Measurements from ENCODE around the gene POMT1. TPM values are rescaled to one million over a fixed set of nuclear protein-coding genes. Genes with fewer than 3 reads are reported as not detected.

Gene POMT1
- total RNA-seq, 1 donor from 2014 or later = 61.0 TPM

DNA sequence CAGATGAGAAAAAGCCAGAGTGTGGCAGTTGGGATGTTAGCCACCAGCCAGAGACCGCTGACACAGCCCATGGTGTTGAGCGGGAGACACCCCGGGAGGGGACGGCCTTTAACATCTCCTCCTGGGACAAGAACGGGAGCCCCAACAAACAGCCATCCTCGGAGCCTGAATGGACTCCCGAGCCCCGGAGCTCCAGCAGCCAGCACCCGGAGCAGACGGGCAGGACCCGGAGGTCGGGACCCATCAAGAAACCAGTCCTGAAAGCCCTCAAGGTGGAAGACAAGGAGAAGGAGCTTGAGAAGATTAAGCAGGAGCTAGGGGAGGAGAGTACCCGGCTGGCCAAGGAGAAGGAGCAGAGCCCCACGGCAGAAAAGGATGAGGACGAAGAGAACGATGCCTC, 28.0 kb upstream of the POMT1 start:
- TF ChIP-seq, protein P1, sequence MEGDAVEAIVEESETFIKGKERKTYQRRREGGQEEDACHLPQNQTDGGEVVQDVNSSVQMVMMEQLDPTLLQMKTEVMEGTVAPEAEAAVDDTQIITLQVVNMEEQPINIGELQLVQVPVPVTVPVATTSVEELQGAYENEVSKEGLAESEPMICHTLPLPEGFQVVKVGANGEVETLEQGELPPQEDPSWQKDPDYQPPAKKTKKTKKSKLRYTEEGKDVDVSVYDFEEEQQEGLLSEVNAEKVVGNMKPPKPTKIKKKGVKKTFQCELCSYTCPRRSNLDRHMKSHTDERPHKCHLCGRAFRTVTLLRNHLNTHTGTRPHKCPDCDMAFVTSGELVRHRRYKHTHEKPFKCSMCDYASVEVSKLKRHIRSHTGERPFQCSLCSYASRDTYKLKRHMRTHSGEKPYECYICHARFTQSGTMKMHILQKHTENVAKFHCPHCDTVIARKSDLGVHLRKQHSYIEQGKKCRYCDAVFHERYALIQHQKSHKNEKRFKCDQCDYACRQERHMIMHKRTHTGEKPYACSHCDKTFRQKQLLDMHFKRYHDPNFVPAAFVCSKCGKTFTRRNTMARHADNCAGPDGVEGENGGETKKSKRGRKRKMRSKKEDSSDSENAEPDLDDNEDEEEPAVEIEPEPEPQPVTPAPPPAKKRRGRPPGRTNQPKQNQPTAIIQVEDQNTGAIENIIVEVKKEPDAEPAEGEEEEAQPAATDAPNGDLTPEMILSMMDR (IDR thresholded peaks at IDR 0.05; ENCODE audit: unreplicated experiment) = no peak
- no peaks in the 10 kb centered on the region for H3K27me3 Mint-ChIP-seq
- no peak overlapping the region for H3K4me3 Mint-ChIP-seq (ENCODE audit: low read depth)
- peaks cover 38% of the 10 kb centered on the region for H3K36me3 Mint-ChIP-seq (ENCODE audit: insufficient read depth)
- DNase-seq (ENCODE audit: low spot score, unreplicated experiment) = no peak
- no peaks in the 10 kb centered on the region for H3K9me3 Mint-ChIP-seq (ENCODE audit: low read depth)
- H3K27ac Mint-ChIP-seq = peak overlapping the region; percentile 71
- H3K4me1 Mint-ChIP-seq (ENCODE audit: low read depth) = peaks cover 11% of the 10 kb centered on the region

DNA sequence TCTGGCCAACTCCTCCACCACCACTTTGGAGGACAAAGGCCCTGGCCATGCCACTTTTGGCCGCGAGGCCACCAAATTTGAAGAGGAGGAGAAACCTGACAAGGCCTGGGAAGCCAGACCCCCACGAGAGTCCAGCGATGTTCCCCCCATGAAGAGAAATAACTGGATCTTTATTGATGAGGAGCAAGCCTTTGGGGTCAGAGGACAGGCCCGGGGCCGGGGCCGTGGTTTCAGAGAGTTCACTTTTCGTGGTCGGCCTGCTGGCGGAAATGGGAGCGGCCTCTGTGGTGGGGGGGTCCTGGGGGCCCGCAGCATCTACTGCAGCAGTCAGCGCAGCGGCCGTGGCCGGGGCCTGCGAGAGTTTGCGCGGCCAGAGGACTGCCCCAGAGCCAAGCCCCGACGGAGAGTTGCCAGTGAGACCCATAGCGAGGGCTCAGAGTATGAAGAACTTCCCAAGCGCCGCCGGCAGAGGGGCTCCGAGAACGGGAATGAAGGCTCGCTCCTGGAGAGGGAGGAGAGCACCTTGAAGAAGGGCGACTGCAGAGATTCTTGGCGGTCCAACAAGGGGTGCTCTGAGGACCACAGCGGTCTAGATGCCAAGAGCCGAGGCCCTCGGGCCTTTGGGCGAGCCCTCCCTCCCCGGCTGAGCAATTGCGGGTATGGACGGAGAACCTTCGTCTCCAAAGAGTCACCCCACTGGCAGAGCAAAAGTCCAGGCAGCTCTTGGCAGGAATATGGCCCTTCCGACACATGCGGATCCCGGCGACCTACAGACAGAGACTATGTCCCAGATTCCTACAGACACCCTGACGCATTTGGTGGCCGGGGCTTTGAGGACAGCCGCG, 27.4 kb upstream of the POMT1 start:
- Mint-ChIP-seq H3K9me3 (ENCODE audit: low read depth) (no peaks in the 10 kb centered on the region), H3K27me3 (no peaks in the 10 kb centered on the region), H3K4me3 (ENCODE audit: low read depth) (no peak overlapping the region), H3K27ac (peak overlapping the region; percentile 77), H3K4me1 (ENCODE audit: low read depth) (peaks cover 11% of the 10 kb centered on the region), H3K36me3 (ENCODE audit: insufficient read depth) (peaks cover 33% of the 10 kb centered on the region)
- DNase-seq (ENCODE audit: low spot score, unreplicated experiment) = no peak
- TF ChIP-seq, protein P1 (IDR thresholded peaks at IDR 0.05; ENCODE audit: unreplicated experiment) = no peak

DNA sequence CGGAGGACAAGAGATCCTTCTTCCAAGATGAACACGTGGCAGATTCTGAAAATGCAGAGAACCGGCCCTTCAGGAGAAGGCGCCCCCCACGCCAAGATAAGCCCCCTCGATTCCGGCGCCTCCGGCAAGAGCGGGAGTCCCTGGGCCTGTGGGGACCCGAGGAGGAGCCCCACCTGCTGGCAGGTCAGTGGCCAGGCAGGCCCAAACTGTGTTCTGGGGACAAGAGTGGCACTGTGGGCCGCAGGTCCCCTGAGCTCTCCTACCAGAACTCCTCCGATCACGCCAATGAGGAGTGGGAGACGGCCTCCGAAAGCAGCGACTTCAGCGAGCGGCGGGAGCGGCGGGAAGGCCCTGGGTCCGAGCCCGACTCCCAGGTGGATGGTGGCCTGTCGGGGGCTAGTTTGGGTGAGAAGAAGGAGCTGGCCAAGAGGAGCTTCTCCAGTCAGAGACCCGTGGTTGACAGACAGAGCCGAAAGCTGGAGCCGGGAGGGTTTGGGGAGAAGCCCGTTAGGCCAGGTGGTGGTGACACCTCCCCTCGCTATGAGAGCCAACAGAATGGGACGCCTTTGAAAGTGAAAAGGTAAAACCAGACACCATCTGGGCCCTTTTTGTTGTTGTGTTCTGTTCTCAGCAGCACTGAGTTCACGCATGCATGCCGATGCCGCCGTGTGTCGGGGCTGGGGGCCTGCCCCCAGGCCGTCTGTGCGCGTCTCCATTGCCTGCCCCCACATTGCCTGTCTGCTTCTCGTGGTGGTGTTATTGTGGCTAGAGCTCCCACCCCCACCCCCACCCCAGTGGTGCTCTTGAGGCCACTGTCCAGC, 26.6 kb upstream of the POMT1 start:
- peaks cover 11% of the 10 kb centered on the region for H3K4me1 Mint-ChIP-seq (ENCODE audit: low read depth)
- H3K4me3 Mint-ChIP-seq (ENCODE audit: low read depth) = no peak overlapping the region
- peaks cover 28% of the 10 kb centered on the region for H3K36me3 Mint-ChIP-seq (ENCODE audit: insufficient read depth)
- peak overlapping the region; percentile 77 for H3K27ac Mint-ChIP-seq
- H3K9me3 Mint-ChIP-seq (ENCODE audit: low read depth) = no peaks in the 10 kb centered on the region
- no peak for DNase-seq (ENCODE audit: low spot score, unreplicated experiment)
- TF ChIP-seq, protein P1 (IDR thresholded peaks at IDR 0.05; ENCODE audit: unreplicated experiment) = peak; percentile 45
- no peaks in the 10 kb centered on the region for H3K27me3 Mint-ChIP-seq

DNA sequence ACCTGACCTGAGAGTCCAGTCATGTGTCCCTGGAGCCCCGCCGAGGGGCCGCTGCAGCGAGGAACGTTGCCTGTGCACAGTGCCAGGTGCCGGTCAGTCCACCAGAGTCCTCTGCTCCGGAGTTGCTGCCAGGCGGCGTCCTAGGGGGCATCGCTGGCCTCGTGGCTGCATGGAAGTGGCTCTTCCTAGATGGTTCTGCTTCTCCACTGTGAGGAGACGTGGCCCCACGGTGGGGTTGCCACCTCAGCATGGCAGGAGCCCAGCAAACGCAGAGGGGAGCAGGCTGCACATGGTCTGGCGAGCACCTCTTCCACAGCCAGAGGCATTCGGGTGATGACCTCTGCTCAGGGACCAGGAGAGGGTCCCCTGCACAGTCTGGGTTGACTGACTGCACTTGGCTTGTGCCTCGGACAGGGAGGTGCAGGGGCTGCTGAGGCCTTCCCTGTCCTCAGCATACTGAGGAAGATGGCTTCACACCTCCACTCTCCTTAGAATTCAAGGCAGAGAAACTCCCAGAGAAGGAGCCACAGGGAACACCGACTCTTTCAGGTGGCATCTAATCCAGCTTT, 25.9 kb upstream of the POMT1 start:
- peaks cover 25% of the 10 kb centered on the region for H3K36me3 Mint-ChIP-seq (ENCODE audit: insufficient read depth)
- H3K27ac Mint-ChIP-seq = no peak overlapping the region
- TF ChIP-seq, protein P1 (IDR thresholded peaks at IDR 0.05; ENCODE audit: unreplicated experiment) = no peak

DNA sequence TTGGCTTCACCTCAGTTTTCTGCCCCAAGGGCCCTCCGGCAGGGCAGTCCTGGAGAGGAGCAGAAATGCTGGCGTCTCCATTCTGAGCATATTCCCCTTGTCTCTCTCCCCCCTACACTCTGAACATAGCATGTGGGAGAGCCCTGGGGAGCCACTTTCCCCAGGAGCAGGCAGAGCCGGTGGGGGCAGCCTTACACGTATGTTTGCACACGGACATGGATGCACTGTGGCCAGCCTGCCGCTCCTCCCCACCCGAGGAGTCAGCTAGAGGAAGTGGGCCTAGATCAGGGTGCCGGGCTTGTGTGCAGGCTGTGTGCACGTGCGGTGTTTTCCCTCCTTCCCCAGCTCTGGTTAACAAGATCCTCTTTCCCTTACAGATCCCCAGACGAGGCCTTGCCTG, 25.4 kb upstream of the POMT1 start:
- no peak for DNase-seq (ENCODE audit: low spot score, unreplicated experiment)
- peak overlapping the region; percentile 20 for H3K27ac Mint-ChIP-seq
- H3K4me1 Mint-ChIP-seq (ENCODE audit: low read depth) = peaks cover 11% of the 10 kb centered on the region
- peaks cover 29% of the 10 kb centered on the region for H3K36me3 Mint-ChIP-seq (ENCODE audit: insufficient read depth)
- no peaks in the 10 kb centered on the region for H3K9me3 Mint-ChIP-seq (ENCODE audit: low read depth)
- TF ChIP-seq, protein P1 (IDR thresholded peaks at IDR 0.05; ENCODE audit: unreplicated experiment) = no peak
- H3K4me3 Mint-ChIP-seq (ENCODE audit: low read depth) = no peak overlapping the region
- H3K27me3 Mint-ChIP-seq = no peaks in the 10 kb centered on the region

More for the DNA sequence above, 25.9 kb upstream of the POMT1 start:
- Mint-ChIP-seq H3K27me3 (no peaks in the 10 kb centered on the region), H3K4me3 (ENCODE audit: low read depth) (no peak overlapping the region), H3K9me3 (ENCODE audit: low read depth) (no peaks in the 10 kb centered on the region), H3K4me1 (ENCODE audit: low read depth) (peaks cover 11% of the 10 kb centered on the region)
- DNase-seq (ENCODE audit: low spot score, unreplicated experiment) = no peak
